ENCODE results near the gene DDRGK1.

Gene DDRGK1

DNA sequence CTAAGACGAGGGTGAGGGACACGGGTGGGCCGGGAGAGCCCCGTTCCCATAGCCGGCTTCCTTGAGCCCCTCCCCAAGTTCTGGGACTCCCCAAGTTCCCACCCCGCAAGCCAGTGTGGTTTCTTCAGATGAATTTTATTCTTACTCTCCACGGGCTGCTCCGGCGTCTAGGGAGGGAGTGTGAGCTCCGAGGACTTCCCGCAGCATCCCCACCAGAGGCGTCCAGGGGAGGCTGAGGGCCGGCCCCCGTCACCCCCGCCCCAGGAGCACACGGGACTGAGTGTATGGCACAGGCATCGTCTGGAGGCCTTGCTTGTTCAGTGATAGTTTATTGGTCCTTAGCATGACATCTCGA lies 44.5 kb upstream of the DDRGK1 start:
- no peak for TF ChIP-seq EZH2phosphoT487 (conservative IDR thresholded peaks at IDR 0.05; ENCODE audit: low read length)
- TF ChIP-seq, protein P1, sequence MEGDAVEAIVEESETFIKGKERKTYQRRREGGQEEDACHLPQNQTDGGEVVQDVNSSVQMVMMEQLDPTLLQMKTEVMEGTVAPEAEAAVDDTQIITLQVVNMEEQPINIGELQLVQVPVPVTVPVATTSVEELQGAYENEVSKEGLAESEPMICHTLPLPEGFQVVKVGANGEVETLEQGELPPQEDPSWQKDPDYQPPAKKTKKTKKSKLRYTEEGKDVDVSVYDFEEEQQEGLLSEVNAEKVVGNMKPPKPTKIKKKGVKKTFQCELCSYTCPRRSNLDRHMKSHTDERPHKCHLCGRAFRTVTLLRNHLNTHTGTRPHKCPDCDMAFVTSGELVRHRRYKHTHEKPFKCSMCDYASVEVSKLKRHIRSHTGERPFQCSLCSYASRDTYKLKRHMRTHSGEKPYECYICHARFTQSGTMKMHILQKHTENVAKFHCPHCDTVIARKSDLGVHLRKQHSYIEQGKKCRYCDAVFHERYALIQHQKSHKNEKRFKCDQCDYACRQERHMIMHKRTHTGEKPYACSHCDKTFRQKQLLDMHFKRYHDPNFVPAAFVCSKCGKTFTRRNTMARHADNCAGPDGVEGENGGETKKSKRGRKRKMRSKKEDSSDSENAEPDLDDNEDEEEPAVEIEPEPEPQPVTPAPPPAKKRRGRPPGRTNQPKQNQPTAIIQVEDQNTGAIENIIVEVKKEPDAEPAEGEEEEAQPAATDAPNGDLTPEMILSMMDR (IDR thresholded peaks at IDR 0.05; ENCODE audit: insufficient read depth, low read length, poor library complexity, severe bottlenecking) = no peak
- no peak overlapping the region for H3K4me2 ChIP-seq (ENCODE audit: low read depth, low read length, poor library complexity, severe bottlenecking)

DNA sequence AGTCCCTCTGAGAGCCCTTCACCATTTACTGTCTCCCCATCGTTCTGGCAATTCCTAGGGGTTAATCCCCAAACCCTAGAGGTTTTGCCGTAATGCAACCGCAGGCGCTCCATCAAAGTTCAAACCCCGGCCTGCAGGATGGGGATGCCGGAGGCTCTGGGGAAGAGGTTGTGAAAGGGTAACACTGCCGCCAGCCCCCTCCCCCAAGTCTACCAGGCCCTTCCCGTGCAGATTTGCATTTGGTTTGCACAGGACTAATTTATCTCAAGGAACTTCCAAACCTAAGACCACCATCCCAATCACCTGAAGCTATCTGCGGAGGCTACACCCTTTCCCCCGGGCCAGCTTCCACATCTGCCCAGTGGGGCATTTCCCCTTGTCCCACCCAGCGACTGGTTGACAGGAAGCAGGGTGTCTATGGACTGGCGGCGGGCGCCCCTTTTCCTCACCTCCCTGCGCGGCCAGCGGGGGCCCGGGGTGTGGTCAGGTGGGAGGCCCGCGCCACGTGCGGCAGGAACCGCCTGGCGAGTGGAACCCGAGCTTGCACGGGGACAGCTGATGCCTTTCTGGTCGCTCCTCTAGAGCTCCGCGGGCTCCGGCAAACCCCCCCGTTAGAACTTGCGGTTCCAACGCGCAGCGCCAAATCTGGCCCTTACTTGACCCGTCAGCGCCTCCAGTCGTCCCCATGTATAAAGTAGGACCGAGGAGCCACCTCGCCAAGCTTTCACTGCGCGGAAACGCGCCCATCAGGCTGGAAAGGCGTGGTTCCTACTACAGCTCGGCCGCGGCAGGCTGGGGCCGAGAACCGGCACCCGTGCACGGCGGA lies 43.9 kb upstream of the DDRGK1 start:
- Histone ChIP-seq H3K9ac (ENCODE audit: low read length) (no peak overlapping the region), H3K27ac (ENCODE audit: low read depth, low read length) (no peak overlapping the region), H3K79me2 (ENCODE audit: insufficient read depth, low read length) (no peaks in the 10 kb centered on the region), H4K20me1 (ENCODE audit: low read depth, low read length) (no peaks in the 10 kb centered on the region), H3K27me3 (ENCODE audit: low read length) (no peaks in the 10 kb centered on the region), H3K4me2 (ENCODE audit: low read depth, low read length, poor library complexity, severe bottlenecking) (no peak overlapping the region), H3K9me3 (ENCODE audit: insufficient read depth, low read length) (no peaks in the 10 kb centered on the region), H3K36me3 (ENCODE audit: low read length) (no peaks in the 10 kb centered on the region), H3K4me3 (ENCODE audit: insufficient read depth, low read length, poor library complexity, severe bottlenecking) (no peak overlapping the region), H2AFZ (ENCODE audit: low read depth, low read length, severe bottlenecking) (no peak overlapping the region), H3K9me2 (replicated peaks; ENCODE audit: insufficient read depth, low read length) (no peaks in the 10 kb centered on the region), H3F3A (ENCODE audit: insufficient read depth) (no peaks in the 10 kb centered on the region)
- TF ChIP-seq EZH2phosphoT487 (conservative IDR thresholded peaks at IDR 0.05; ENCODE audit: low read length) = no peak
- TF ChIP-seq, protein P1 (IDR thresholded peaks at IDR 0.05; ENCODE audit: insufficient read depth, low read length, poor library complexity, severe bottlenecking) = no peak

More for the DNA sequence above, 44.5 kb upstream of the DDRGK1 start:
- H3K79me2 ChIP-seq (ENCODE audit: insufficient read depth, low read length) = no peaks in the 10 kb centered on the region
- no peak overlapping the region for H3K9ac ChIP-seq (ENCODE audit: low read length)
- H3K4me3 ChIP-seq (ENCODE audit: insufficient read depth, low read length, poor library complexity, severe bottlenecking) = no peak overlapping the region
- H3K9me3 ChIP-seq (ENCODE audit: insufficient read depth, low read length) = no peaks in the 10 kb centered on the region
- H3K27me3 ChIP-seq (ENCODE audit: low read length) = no peaks in the 10 kb centered on the region
- H3K36me3 ChIP-seq (ENCODE audit: low read length) = no peaks in the 10 kb centered on the region
- no peaks in the 10 kb centered on the region for H3F3A ChIP-seq (ENCODE audit: insufficient read depth)
- no peaks in the 10 kb centered on the region for H4K20me1 ChIP-seq (ENCODE audit: low read depth, low read length)
- H2AFZ ChIP-seq (ENCODE audit: low read depth, low read length, severe bottlenecking) = no peak overlapping the region
- no peaks in the 10 kb centered on the region for H3K9me2 ChIP-seq (replicated peaks; ENCODE audit: insufficient read depth, low read length)
- no peak overlapping the region for H3K27ac ChIP-seq (ENCODE audit: low read depth, low read length)

DNA sequence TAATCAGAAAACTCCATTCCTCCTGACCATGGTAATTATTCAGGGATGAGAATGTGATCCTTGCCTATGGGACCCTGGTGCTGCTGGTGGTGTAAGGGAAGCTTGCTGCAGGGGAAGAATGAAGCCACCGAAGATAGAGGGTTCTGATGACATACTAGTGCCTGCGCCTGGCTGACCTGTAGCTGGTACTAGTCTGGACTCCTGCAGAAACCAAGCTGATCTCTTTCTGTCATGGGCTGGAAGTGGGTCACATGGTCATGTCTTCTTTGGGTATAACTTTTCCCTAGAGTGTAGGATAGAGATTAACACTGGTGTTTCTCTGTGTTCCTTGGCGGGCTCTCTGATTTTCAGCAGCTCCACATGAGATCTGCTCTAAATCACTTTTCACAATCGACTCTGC lies 43.2 kb upstream of the DDRGK1 start:
- Histone ChIP-seq H3K79me2 (ENCODE audit: insufficient read depth, low read length) (no peaks in the 10 kb centered on the region), H3K9me3 (ENCODE audit: insufficient read depth, low read length) (no peaks in the 10 kb centered on the region), H3K4me2 (ENCODE audit: low read depth, low read length, poor library complexity, severe bottlenecking) (no peak overlapping the region), H3F3A (ENCODE audit: insufficient read depth) (no peaks in the 10 kb centered on the region), H3K9ac (ENCODE audit: low read length) (no peak overlapping the region), H4K20me1 (ENCODE audit: low read depth, low read length) (no peaks in the 10 kb centered on the region), H3K4me3 (ENCODE audit: insufficient read depth, low read length, poor library complexity, severe bottlenecking) (no peak overlapping the region), H3K27me3 (ENCODE audit: low read length) (no peaks in the 10 kb centered on the region), H3K36me3 (ENCODE audit: low read length) (no peaks in the 10 kb centered on the region), H2AFZ (ENCODE audit: low read depth, low read length, severe bottlenecking) (no peak overlapping the region), H3K27ac (ENCODE audit: low read depth, low read length) (no peak overlapping the region), H3K9me2 (replicated peaks; ENCODE audit: insufficient read depth, low read length) (no peaks in the 10 kb centered on the region)
- no peak for TF ChIP-seq EZH2phosphoT487 (conservative IDR thresholded peaks at IDR 0.05; ENCODE audit: low read length)
- TF ChIP-seq, protein P1 (IDR thresholded peaks at IDR 0.05; ENCODE audit: insufficient read depth, low read length, poor library complexity, severe bottlenecking) = no peak

Data from SU-DHL-6 (cell line).